ENCODE results near the gene LGALS9C.
"Not testable (repeated sequence)": the region's sequence is repeated elsewhere in the genome, so short reads cannot be mapped to it uniquely, and the experiment has no call there.

LGALS9C gene

DNA sequence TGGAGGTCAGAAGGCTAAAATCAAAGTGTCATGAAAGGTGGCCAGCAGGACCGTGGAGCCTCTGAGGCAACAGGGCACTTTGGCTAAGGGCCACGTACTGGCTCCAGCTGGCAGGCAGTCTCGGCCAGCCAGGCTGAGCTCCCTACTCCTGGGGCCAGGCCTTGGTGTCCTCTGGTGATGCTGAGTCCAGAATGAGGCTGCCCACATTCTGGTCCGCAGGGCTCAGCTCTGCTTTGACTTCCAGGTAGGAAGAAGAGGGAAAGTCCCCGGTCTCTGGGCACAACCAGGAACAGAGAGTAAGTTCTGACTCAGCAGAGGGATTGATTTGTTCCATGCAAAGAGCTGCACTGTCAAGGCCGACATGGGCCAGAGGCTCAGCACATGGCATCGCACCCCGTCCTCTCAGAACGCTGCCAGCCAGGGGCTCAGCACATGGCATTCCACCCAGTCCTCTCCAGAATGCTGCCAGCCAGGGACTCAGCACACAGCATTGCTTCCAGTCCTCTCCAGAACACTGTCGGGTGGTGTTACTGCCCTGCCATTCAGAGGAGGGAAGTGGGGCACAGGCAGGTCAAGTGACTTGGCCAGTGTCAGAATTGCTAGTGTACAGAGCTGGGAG, 2.5 kb downstream of the LGALS9C start:
- not testable (repeated sequence) for DNase-seq (ENCODE audit: low read depth)

DNA sequence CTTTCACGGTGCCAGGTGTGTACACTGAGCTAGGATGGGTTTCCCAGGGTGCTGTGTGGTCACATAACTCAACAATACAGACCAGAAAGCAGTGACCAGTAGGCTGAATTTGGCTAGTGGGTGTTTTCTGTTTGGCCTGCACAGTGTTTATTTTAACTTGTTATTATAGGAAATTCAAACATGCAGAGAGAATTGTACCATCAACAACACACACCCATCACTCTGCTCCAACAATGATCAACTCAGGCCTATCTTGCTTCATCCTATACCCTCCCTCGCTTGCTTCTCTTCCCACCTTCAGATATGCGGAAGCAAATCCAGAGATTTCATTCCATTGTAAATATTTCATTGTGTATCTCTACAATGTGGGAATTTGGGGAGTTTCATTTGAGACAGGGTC, 5.2 kb downstream of the LGALS9C start:
- DNase-seq (ENCODE audit: low read depth) = not testable (repeated sequence)

DNA sequence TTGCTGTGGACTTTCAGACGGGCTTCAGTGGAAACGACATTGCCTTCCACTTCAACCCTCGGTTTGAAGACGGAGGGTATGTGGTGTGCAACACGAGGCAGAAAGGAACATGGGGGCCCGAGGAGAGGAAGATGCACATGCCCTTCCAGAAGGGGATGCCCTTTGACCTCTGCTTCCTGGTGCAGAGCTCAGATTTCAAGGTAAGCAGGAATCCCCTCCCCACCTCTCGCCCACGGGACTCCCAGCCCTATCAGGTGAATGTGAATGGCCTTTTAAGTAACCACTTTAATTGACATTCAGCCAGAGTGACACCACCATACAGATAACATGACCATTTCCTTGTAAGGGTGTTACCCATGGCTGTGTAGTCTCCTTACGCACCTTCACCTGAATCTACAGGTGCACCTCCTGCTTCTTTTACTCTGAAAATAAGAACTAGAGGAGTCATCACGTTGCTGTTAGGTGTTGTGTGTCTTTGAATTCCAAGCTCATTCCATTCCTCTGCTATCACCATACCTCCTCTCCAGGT, 9.4 kb downstream of the LGALS9C start:
- not testable (repeated sequence) for DNase-seq (ENCODE audit: low read depth)

DNA sequence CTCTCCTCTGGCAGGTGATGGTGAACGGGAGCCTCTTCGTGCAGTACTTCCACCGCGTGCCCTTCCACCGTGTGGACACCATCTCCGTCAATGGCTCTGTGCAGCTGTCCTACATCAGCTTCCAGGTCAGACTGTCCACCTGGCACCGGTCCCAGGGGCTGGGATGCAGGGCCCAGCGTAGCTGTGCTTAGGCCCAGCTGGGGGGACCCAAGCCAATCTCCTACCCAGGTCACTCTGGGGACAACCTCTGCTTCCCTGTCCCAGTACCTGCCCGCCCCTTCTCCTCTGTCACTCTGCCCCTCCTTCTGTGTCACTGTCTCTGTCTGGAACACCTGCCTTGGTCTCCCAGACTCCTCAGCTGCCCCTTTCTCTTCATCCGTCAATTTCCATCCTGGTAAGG, 11.0 kb downstream of the LGALS9C start:
- not testable (repeated sequence) for DNase-seq (ENCODE audit: low read depth)

DNA sequence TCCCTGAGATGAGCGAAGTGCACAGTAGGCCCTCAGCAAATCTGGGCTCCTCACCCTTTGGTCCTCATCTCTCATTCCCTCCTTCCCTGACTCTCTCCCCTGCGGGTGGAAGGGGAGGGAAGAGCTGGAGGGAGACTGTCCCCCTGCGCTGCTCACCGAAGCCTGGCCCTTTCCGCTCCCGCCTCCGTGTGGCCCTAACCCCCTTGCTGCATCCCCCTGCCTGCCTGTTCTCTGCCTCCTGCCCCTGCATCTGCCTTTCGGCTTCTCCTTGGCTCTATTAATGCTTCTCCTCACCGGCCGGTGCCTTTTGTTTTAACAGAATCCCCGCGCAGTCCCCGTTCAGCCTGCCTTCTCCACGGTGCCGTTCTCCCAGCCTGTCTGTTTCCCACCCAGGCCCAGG, 12.0 kb downstream of the LGALS9C start:
- DNase-seq (ENCODE audit: low read depth) = not testable (repeated sequence)

DNA sequence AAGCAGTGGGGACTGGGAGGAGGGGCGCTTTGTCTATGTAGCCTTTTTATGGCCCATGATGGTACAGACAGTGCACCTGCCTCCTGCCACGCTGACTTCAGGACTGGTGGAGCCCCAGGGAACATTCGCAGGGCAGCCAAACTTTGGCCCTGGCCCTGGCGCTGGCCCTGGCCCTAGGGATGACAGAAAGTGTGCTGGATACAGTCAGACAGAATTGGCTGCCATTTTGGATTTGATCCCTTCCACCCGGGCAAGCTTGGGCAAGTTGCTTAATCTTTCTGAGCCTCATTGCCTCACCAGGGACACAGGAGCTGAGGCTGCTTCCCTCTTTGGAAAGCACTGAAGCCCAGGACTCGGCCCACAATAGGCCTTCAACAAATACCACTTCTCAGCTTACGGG, 13.4 kb downstream of the LGALS9C start:
- DNase-seq (ENCODE audit: low read depth) = not testable (repeated sequence)

DNA sequence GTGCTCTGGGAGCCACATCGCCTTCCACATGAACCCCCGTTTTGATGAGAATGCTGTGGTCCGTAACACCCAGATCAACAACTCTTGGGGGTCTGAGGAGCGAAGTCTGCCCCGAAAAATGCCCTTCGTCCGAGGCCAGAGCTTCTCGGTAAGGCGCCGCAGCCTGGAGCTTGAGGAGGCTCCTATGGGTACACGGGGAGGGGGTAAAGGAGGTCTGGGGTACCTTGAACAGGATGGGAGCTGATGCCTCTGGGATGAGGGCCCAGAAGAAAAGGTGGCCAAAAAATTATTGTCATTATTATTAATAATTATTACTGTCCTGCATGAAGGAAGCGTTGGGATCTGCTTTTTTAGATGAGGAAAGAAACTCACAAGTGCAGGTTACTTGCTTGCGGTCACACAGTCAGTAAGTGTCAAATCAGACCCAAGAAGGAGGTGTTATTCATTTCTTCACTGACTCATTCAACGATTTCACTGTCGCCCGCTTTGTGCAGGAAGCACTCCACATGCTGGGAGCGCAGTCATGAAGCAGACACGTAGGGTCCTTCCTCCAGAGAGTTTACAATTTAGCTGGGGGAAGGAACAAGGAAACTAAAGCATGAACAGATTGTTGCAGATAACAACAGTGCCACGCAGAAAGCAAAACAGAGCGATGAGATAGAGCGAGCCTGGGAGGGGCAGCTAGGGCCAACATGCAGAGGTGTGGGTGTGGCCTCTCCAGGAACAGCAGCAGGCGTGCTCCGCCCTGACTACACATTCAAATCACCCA, 16.3 kb downstream of the LGALS9C start:
- DNase-seq (ENCODE audit: low read depth) = not testable (repeated sequence)

DNA sequence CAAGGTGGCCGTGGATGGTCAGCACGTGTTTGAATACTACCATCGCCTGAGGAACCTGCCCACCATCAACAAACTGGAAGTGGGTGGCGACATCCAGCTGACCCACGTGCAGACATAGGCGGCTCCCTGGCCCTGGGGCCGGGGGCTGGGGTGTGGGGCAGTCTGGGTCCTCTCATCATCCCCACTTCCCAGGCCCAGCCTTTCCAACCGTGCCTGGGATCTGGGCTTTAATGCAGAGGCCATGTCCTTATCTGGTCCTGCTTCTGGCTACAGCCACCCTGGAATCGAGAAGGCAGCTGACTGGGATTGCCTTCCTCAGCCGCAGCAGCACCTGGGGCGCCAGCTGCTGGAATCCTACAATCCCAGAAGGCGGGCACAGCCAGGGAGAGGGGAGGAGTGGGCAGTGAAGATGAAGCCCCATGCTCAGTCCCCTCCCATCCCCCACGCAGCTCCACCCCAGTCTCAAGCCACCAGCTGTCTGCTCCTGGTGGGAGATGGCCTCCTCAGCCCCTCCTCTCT, 17.7 kb downstream of the LGALS9C start:
- not testable (repeated sequence) for DNase-seq (ENCODE audit: low read depth)

DNA sequence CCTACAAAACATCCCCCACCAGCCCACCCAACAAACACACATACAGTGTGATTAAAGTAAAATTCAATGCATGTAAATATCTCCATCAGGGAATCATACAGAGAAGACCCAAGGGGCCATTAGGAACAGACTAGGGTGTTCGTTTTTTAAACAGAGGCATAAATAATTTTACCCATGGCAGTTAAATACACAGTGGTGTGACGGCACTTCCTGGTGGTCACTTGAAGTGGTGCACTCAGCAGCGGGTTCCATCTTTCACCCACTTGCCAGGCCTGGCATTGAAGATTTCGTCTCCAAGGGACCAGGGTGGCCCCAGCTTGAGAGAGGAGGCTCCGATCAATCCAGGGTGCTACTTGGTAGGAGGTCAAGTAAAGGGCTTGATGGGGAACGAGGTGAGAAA, 20.5 kb downstream of the LGALS9C start:
- not testable (repeated sequence) for DNase-seq (ENCODE audit: low read depth)

DNA sequence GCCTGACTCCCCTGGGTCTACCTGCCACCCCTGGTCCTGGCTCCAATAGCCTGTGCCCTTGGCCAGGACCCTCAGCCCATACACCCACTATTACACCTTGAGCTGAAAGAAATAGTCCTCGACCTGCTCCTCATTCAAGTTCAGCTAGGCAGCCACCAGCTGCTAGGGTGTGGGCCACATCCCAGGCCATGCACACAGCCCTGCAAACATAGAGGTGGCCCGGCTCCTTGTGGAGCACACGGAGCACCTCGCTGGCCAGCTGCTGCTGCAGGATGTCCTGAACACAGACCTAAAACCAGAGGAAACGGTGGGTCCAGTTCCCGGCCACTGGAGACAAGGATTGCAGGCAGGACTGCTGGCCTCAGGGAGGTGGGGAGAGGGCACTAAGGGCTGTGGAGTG, 22.5 kb downstream of the LGALS9C start:
- not testable (repeated sequence) for DNase-seq (ENCODE audit: low read depth)

DNA sequence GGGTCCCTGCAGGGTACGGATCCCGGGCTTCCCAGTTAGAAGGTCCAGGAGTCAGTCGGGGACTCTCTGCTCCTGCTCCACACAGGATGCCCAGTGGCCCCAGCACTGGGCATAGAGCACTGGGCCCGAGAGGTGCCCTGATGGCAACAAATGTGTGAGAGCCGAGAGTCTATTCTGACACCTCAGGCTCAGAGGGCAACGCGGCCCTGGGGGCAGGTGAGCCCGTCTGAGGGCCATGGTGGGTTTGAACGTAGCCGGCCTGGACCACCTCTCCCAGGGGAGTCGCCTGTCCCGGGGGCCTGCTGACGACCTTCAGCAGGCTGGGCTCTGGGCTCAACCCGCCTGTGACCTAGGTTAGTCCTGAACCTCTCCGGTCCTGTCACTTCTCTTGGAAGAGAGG, 23.2 kb downstream of the LGALS9C start:
- not testable (repeated sequence) for DNase-seq (ENCODE audit: low read depth)

DNA sequence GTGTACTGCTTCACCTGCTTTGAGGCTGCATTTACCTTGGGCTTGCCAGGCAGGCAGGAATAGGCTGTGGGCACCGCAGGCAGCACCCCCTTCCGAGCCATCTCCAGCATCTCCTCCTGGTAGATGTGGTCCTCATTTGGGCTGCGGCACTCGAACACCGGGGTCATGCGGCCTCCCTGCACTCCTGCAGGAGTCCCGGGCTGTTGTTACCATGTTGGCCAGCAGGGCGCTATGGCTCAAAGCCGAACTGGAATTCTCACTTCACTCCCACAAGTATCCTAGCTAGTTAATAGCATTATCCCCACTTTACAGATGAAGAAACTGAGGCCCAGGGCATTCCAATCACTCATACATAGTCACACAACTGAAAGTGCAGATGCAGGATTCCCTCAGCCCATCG, 23.7 kb downstream of the LGALS9C start:
- not testable (repeated sequence) for DNase-seq (ENCODE audit: low read depth)

DNA sequence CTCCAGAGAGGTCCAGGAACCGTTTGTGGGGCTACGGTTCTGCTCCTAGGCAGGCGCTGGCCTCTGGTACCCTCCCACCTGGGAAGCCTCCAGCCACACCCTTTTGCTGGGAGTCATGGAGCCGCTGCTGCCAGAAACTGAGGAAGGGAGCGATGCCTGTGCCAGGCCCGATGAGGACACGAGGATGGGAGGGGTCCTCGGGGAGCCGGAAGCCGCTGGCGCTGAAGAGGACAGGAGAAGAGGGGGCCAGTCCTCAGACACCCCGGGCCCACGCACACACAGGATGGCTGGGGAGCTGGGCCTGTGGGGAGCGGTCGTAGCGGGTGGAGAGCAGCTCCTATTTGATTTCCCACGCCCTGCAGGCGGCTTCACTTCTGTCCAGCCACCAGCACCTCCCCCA, 24.2 kb downstream of the LGALS9C start:
- DNase-seq (ENCODE audit: low read depth) = not testable (repeated sequence)

DNA sequence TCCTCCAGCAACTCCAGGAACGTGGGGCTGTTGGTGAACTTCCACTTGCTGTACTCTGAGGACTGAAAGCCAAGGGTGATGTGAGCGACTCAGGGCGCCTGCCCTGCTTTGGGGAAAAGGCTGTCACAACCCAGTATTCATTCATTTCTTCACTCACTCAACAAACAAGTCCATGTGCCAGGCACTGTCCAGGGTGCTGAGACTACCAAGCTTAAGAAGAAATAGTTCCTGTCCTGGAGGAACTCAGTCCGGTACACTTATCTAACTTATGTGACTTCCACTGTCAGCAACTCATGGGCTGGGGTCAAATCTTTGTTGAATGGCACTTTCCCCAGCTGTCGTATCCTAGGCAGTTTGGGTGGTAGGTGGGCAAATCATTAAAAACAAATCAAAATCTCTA, 26.6 kb downstream of the LGALS9C start:
- not testable (repeated sequence) for DNase-seq (ENCODE audit: low read depth)

DNA sequence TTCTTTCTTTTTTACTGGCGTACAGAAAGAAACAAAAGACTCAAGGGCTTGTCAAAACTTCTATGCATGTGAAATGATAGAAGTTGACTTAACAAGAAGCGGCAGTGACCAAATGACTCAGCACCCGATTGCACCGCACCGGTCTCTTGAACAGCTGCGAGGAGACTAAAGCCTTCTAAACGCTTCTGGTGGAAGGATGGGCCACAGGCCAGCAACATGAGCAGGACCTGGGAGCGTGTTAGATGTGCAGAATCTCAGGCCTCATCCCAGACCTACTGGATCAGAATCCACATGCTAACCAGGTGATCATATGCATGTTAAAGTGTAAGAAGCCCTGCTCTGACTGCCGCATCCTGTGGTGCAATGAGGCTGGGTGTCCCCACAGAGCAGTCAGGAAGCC, 31.1 kb downstream of the LGALS9C start:
- not testable (repeated sequence) for DNase-seq (ENCODE audit: low read depth)

DNA sequence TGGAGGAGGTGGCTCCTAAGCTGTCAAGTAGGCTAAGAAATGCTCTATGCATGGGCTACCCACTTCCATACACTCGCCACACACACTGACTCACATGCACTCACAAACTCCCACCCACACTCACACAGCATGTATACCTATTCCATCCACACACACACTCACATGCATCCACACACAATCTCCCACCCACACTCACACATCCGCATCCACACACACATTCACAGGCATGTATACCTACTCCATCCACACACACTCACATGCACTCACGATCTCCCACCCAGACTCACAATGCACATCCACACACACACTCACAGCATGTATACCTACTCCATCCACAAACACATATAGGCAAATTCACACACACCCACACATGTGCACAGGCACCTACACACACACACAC, 32.1 kb downstream of the LGALS9C start:
- DNase-seq (ENCODE audit: low read depth) = not testable (repeated sequence)

DNA sequence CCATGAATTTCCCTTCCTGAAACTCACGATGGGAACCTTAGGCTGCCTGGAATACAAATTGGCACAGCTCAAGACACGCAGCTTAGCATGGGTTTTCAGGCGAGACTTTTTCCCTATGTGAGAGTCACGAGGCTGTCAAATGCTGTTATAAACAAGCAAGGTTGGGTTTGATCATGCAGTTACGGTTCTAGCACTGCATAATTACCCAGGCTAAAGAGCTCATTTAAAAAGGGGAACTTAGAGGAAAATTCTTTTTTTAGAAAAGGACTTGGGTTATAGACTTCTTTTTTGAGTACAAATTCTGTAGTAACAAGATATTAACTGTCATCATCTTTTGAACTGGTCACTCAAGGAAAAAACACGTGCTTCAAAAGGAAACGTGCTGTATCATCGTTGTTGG, 44.5 kb downstream of the LGALS9C start:
- DNase-seq (ENCODE audit: low read depth) = not testable (repeated sequence)

DNA sequence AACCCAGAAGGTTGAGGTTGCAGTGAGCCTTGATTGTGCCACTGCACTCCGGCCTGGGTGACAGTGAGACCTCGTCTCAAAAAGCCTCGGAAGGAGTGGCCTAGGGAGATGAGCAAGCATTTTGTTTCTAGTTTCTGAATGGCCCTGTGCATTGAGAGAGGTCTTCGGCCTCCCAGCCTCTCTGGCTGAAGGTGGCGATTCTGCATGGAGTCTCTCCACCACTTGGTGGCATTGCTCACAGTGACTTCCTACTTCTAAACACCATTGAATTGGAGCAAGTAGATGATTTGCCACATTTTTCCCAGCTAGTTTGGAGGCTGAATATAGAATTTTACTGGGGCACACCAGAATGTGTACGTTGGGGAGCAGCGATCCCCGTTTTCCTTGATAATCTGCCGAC, 48.4 kb downstream of the LGALS9C start:
- not testable (repeated sequence) for DNase-seq (ENCODE audit: low read depth)

DNA sequence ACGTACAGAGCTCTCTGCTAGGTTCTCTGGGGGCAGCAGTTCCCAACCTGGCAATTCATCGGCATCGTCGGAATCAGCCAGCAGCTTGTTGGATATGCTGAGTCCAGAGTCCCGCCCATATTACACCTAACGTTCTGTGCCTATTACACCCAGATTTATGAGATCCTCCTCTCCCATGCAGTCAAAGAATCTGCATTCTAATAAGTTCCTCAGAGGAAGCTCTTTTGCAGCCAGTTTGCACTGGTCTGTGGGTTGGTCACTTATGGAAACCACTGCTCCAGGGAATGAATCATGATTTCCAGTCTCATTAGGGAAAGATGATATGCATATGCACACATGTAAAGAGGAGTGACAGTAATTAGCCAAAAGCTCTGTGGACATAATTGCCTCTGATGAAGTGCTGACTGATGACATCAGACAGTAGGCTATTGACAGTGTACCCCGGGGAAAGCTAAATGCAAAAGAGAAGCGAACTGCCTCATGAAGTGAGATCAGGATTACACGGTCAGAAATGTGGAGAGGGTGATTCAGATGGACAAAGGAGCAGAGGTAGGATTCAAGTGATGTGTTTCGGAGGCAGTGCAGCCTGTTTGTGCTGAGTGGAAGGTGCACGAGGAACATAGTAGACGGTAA, 49.7 kb downstream of the LGALS9C start:
- not testable (repeated sequence) for DNase-seq (ENCODE audit: low read depth)

DNA sequence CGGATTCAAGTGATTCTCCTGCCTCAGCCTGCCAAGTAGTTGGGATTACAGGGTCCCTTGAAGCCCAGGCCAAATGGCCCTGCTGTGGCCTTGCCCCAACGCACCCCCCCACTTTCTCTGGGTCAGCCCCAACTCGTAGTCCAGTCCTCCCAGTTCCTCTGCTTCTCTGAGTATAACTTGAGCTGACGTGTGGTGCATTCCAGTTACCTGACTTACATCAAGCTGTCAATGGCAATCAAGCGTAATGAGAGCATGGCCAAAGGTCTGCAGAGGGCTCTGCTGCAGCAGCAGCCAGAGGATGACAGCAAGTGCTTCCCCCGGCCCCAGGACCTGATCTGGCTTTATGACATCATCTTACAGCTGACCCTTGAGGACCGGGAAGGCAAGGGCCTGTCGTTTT, 50.8 kb downstream of the LGALS9C start:
- DNase-seq (ENCODE audit: low read depth) = not testable (repeated sequence)

DNA sequence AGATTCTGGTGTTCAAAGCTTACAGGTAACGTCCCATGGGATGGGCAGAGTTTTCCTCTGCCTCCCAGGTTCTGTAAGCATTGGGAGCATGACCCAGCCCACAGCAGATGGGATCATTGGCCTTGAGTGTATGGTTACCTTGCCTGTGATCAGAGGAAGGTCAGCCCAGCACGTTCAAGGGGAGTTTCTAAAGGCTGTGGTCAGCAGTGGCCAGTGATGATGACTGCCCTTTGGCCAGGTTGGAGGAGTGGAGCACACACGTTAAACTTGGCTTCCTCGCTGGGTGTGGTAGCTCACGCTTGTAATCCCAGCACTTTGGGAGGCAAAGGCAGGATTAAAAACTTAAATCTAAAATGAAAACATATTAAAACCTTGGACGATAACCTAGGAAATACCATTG, 51.8 kb downstream of the LGALS9C start:
- not testable (repeated sequence) for DNase-seq (ENCODE audit: low read depth)

DNA sequence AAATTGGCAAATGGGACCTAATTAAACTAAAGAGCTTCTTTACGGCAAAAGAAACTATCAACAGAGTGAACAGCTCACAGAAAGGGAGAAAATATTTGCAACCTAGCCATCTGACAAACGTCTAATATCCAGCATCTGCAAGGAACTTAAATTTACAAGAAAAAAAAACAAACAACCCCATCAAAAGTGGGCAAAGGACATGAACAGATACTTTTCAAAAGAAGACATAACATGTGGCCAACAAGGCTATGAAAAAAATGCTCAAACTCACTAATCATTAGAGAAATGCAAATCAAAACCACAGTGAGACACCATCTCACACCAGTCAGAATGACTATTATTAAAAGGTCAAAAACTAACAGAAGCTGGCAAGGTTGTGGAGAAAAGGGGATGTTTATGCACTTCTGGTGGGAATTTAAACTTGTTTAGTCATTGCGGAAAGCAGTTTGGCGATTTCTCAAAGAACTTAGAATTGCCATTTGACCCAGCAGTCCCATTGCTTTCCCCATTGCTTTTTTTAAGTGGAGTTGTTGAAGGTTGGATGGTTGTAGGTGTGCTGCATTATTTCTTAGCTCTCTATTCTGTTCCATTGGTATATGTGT, 52.4 kb downstream of the LGALS9C start:
- not testable (repeated sequence) for DNase-seq (ENCODE audit: low read depth)
